Lower lobe of right lung (tissue), 2 donors: Measurements from ENCODE around the gene PLIN5. TPM values are rescaled to one million over a fixed set of nuclear protein-coding genes. Genes with fewer than 3 reads are reported as not detected.

Experiments
- ATAC-seq, 2 donors: fragments of 200-7000 bp; cut with Tn5 transposase; one replicate each; pipeline ENCODE4 v1.9.1; 2020 to 2022; ENCODE audit warnings: mild to moderate bottlenecking in 2 of 2, moderate library complexity in 2 of 2
- DNase-seq: peaks from one replicate; pipeline ENCODE4 v3.0.0-alpha.2; 2020
- H3K27ac ChIP-seq: fragments of 200-600 bp; one replicate; pipeline ENCODE4 v1.8.0; 2022
- H3K27me3 ChIP-seq: fragments of 200-600 bp; one replicate; pipeline ENCODE4 v1.8.0; 2022; ENCODE audit warnings: low read depth
- H3K36me3 ChIP-seq: fragments of 200-600 bp; one replicate; pipeline ENCODE4 v1.8.0; 2022; ENCODE audit warnings: mild to moderate bottlenecking
- H3K4me1 ChIP-seq: fragments of 200-600 bp; one replicate; pipeline ENCODE4 v1.8.0; 2022
- H3K4me3 ChIP-seq: fragments of 200-600 bp; one replicate; pipeline ENCODE4 v1.8.0; 2022; ENCODE audit warnings: mild to moderate bottlenecking
- H3K9me3 ChIP-seq: fragments of 200-600 bp; one replicate; pipeline ENCODE4 v1.8.0; 2022
- intact Hi-C: fragments of 100-400 bp; cut with DNase I; formaldehyde crosslinking; loops from one replicate; pipeline ENCODE4 v1.11.0; 2022
- total RNA-seq: library from RNA; stranded (reverse); fragmentation: NEBNext Ultra II Directional; extraction: Animal tissue kit (Norgen Biotek cat#: 25700); gene quantifications from one replicate; pipeline ENCODE4 v1.2.1, GENCODE V29; 2021
- TF ChIP-seq, protein P1 (sequence below): fragments of 200-600 bp; IDR thresholded peaks from one replicate; pipeline ENCODE4 v1.8.0; 2022; ENCODE audit warnings: antibody characterized with exemption, mild to moderate bottlenecking
- donor health status: DM: no; HTN: yes; CAD: no; lungs with severe emphysema.

Gene PLIN5
- total RNA-seq, 1 donor from 2014 or later, result 19.9 TPM

GRCh38 chr19:4498694-4499093 lies 36.3 kb downstream of the PLIN5 start:
- Histone ChIP-seq H3K36me3 (peaks cover 99% of the 10 kb centered on the region), H3K27me3 (no peaks in the 10 kb centered on the region), H3K27ac (no peak overlapping the region), H3K9me3 (no peaks in the 10 kb centered on the region), H3K4me3 (no peak overlapping the region), H3K4me1 (no peaks in the 10 kb centered on the region)
- ATAC-seq (no peak), DNase-seq (no peak)
- TF ChIP-seq, protein P1, sequence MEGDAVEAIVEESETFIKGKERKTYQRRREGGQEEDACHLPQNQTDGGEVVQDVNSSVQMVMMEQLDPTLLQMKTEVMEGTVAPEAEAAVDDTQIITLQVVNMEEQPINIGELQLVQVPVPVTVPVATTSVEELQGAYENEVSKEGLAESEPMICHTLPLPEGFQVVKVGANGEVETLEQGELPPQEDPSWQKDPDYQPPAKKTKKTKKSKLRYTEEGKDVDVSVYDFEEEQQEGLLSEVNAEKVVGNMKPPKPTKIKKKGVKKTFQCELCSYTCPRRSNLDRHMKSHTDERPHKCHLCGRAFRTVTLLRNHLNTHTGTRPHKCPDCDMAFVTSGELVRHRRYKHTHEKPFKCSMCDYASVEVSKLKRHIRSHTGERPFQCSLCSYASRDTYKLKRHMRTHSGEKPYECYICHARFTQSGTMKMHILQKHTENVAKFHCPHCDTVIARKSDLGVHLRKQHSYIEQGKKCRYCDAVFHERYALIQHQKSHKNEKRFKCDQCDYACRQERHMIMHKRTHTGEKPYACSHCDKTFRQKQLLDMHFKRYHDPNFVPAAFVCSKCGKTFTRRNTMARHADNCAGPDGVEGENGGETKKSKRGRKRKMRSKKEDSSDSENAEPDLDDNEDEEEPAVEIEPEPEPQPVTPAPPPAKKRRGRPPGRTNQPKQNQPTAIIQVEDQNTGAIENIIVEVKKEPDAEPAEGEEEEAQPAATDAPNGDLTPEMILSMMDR, result no peak
- intact Hi-C loops, result no loop called here

- Histone ChIP-seq H3K36me3 (peaks cover 96% of the 10 kb centered on the region), H3K4me1 (no peaks in the 10 kb centered on the region), H3K27me3 (no peaks in the 10 kb centered on the region), H3K9me3 (no peaks in the 10 kb centered on the region), H3K27ac (no peak overlapping the region), H3K4me3 (no peak overlapping the region)
- intact Hi-C loops, result no loop called here
- ATAC-seq (no peak), DNase-seq (no peak)
- TF ChIP-seq, protein P1, result no peak
Observed at GRCh38 chr19:4497770-4498389, 37.1 kb downstream of the PLIN5 start.

DNA sequence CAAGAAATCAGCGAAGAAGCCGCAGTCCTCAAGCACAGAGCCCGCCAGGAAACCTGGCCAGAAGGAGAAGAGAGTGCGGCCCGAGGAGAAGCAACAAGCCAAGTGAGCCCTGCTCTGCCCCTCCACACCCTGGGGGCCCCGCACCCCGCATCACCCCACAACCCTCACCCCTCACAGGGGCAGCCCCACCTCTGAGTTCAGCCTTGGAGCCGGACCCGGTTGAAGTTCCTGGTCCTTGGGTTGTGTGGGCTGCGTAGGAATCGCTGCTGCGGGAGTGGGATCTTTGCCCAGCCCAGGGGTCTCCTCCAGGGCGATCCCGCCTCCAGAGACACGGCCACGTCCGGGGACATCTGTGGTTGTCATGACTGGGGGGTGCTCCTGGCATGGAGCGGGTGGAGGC lies 38.7 kb downstream of the PLIN5 start:
- H3K4me1 ChIP-seq, result no peaks in the 10 kb centered on the region
- no peak overlapping the region for H3K4me3 ChIP-seq
- no peaks in the 10 kb centered on the region for H3K9me3 ChIP-seq
- no peaks in the 10 kb centered on the region for H3K27me3 ChIP-seq
- H3K36me3 ChIP-seq, result peaks cover 88% of the 10 kb centered on the region
- DNase-seq, result no peak
- TF ChIP-seq, protein P1, result no peak
- ATAC-seq, result no peak
- intact Hi-C loops, result no loop called here
- H3K27ac ChIP-seq, result no peak overlapping the region

DNA sequence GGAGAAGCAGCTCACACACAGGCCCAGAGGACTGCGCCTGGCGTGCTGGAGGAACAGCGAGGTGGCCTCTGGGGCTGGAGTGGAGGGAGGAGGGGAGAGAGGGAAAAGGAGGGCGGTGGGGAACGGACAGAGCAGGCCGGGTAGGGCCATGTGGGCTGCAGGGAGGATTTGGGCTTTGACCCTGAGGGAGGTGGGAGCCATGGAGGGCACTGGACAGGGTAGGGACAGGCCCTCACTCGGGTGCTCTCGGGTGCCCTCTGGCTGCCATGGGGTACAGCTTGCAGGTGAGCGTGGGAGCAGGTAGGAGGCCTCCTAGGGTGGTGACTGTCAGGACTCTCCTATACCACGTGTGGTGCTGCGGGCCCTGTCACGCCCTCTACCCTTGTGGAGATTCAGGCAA lies 39.6 kb downstream of the PLIN5 start:
- H3K4me3 ChIP-seq, result no peak overlapping the region
- no peak for DNase-seq
- no peaks in the 10 kb centered on the region for H3K9me3 ChIP-seq
- H3K27me3 ChIP-seq, result no peaks in the 10 kb centered on the region
- H3K36me3 ChIP-seq, result peaks cover 86% of the 10 kb centered on the region
- TF ChIP-seq, protein P1, result no peak
- H3K4me1 ChIP-seq, result no peaks in the 10 kb centered on the region
- no peak overlapping the region for H3K27ac ChIP-seq
- ATAC-seq, result no peak
- intact Hi-C loops, result no loop called here

GRCh38 chr19:4494691-4495064 lies 40.3 kb downstream of the PLIN5 start:
- Histone ChIP-seq H3K27ac (no peak overlapping the region), H3K4me3 (no peak overlapping the region), H3K4me1 (no peaks in the 10 kb centered on the region), H3K27me3 (no peaks in the 10 kb centered on the region), H3K9me3 (no peaks in the 10 kb centered on the region), H3K36me3 (peaks cover 86% of the 10 kb centered on the region)
- TF ChIP-seq, protein P1, result no peak
- ATAC-seq (no peak), DNase-seq (no peak)
- intact Hi-C loops, result no loop called here
